ENCODE data around the gene DEPDC5. TPM values are rescaled to one million over a fixed set of nuclear protein-coding genes. Genes with fewer than 3 reads are reported as not detected.
A peak's percentile ranks its signal among the peaks of the same experiment; 100 is the strongest.

Gene DEPDC5
- total RNA-seq, 4 donors from 2014 or later = 17.5 to 30.4 (median 22.8) TPM

- Histone ChIP-seq H3K4me3 (replicated peaks in 1 of 3) (no peak overlapping the region), H3K9me3 (no peaks in the 10 kb centered on the region), H3K4me1 (no peaks in the 10 kb centered on the region), H3K27me3 (no peaks in the 10 kb centered on the region), H3K36me3 (peaks cover 8 to 12% of the 10 kb centered on the region in 2 donors), H3K27ac (no peak overlapping the region)
- TF ChIP-seq CTCF (IDR thresholded peaks at IDR 0.05) (no peak), POLR2A (IDR thresholded peaks at IDR 0.05) (no peak)
- intact Hi-C loops (cut with DNase I) = no loop called here
- WGBS, 2 donors = 94 to 96% methylated on average over 3 of the region's 3 CpGs
- no peak for DNase-seq
Measured at GRCh38 chr22:31881865-31882264, 128.0 kb downstream of the DEPDC5 start.

DNA sequence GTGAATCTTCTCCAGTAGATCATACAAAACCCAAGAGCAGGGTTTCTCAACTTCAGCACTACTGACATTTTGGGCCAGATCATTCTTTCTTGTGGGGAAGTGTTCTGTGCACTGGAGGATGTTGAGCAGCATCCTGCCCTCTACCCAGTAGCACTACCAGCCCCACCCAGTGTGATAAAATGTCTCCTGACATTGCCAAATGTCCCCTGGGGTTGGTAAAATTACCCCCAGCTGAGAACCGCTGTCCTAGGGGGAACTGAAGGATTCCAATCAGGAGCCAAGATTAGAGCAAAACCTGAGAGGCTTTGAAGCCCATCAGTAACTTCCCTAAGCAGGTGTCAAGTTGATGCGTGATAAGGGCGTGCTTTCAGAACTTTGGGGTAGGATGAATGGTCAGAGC is 129.2 kb downstream of the DEPDC5 start:
- intact Hi-C loops (cut with DNase I) = no loop called here
- DNase-seq = no peak
- Histone ChIP-seq H3K4me1 (no peaks in the 10 kb centered on the region), H3K27me3 (no peaks in the 10 kb centered on the region), H3K4me3 (replicated peaks in 1 of 3) (no peak overlapping the region), H3K36me3 (peaks cover 8 to 12% of the 10 kb centered on the region in 2 donors), H3K9me3 (no peaks in the 10 kb centered on the region), H3K27ac (no peak overlapping the region)
- TF ChIP-seq POLR2A (IDR thresholded peaks at IDR 0.05) (no peak), CTCF (IDR thresholded peaks at IDR 0.05) (no peak)
- WGBS, 2 donors = 81 to 92% methylated on average over 3 of the region's 3 CpGs

- TF ChIP-seq CTCF (IDR thresholded peaks at IDR 0.05) (no peak), POLR2A (IDR thresholded peaks at IDR 0.05) (no peak)
- WGBS, 2 donors = 86 to 97% methylated on average over 6 of the region's 6 CpGs
Measured at GRCh38 chr22:31883989-31884388, 130.2 kb downstream of the DEPDC5 start.

DNA sequence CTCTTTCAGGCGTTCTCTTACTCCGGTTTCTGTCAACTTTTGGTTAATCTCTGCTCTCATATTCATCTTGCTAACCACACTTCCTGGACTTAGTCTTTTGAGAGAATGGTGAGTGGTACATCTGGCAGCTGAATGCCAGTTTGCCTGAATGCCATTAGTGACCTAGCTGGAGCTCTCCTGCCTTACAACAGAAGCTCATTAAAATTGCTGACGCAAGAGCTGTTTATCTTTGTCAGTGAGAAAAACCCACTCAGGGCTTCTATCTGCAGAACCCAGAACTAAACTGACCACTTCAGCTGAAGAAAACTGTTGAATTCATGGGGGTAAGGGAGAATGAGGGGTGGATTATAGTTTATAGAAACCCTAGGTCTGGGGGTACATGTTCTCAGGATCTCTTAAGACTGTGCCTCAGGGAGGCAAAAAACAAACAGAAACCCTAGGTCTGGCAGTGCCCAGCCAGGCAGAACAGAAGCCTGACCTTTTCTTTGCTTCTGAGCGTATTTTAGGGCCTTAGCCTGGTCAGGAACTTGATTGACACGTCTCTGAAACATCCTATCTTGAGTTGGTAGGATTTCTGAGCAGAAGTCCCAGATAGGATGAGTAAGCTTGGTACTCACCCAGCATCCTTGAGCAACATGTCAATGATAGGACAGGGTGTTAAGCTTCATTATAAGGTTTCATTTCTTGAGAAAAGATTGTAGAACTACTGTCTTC is 137.7 kb downstream of the DEPDC5 start:
- peaks cover 8 to 11% of the 10 kb centered on the region in 2 donors for H3K4me1 ChIP-seq
- TF ChIP-seq POLR2A (IDR thresholded peaks at IDR 0.05) = no peak
- TF ChIP-seq CTCF (IDR thresholded peaks at IDR 0.05) = no peak
- intact Hi-C loops (cut with DNase I) = no loop called here
- H3K27ac ChIP-seq = peak overlapping the region in 1 of 3 donors; percentile 18
- H3K36me3 ChIP-seq = peaks cover 0 to 5% of the 10 kb centered on the region in 2 donors
- DNase-seq = no peak
- H3K27me3 ChIP-seq = no peaks in the 10 kb centered on the region
- WGBS, 2 donors = 58 to 60% methylated on average over 5 of the region's 5 CpGs
- H3K9me3 ChIP-seq = no peaks in the 10 kb centered on the region
- no peak overlapping the region for H3K4me3 ChIP-seq (replicated peaks in 1 of 3)

More at GRCh38 chr22:31883989-31884388, 130.2 kb downstream of the DEPDC5 start:
- intact Hi-C loops (cut with DNase I) = no loop called here
- H3K36me3 ChIP-seq = peaks cover 8 to 12% of the 10 kb centered on the region in 2 donors
- no peak overlapping the region for H3K4me3 ChIP-seq (replicated peaks in 1 of 3)
- no peaks in the 10 kb centered on the region for H3K4me1 ChIP-seq
- no peaks in the 10 kb centered on the region for H3K9me3 ChIP-seq
- DNase-seq = no peak
- no peaks in the 10 kb centered on the region for H3K27me3 ChIP-seq
- H3K27ac ChIP-seq = no peak overlapping the region

DNA sequence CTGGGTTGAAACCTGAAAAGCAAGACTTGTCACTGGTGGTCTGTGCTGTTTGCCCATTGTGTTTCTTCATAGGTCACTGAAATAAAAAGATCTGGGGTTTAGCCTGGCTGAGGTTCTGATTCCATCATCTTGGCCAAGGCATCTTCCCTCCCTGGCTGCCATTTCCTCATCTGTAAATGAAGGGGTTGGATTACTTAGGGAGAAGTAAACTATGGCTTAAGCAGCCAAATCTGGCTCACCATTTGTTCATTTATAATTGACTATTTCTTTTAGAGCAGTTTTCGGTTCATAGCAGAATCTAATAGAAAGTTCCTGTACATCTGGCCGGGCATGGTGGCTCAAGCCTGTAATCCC is 138.2 kb downstream of the DEPDC5 start:
- intact Hi-C loops (cut with DNase I) = no loop called here
- H3K27me3 ChIP-seq = no peaks in the 10 kb centered on the region
- 100% methylated on average over 2 of the region's 2 CpGs for WGBS, 2 donors
- peaks cover 0 to 5% of the 10 kb centered on the region in 2 donors for H3K36me3 ChIP-seq
- TF ChIP-seq POLR2A (IDR thresholded peaks at IDR 0.05) (no peak), CTCF (IDR thresholded peaks at IDR 0.05) (no peak)
- no peak overlapping the region for H3K4me3 ChIP-seq (replicated peaks in 1 of 3)
- no peak overlapping the region for H3K27ac ChIP-seq
- no peaks in the 10 kb centered on the region for H3K9me3 ChIP-seq
- DNase-seq = no peak
- H3K4me1 ChIP-seq = peaks cover 8 to 11% of the 10 kb centered on the region in 2 donors
